SK-N-SH (cell line): Measurements from ENCODE around the gene PABPN1L. TPM values are rescaled to one million over a fixed set of nuclear protein-coding genes. Genes with fewer than 3 reads are reported as not detected.

Source experiments
- CTCF ChIA-PET: fragments of 300-600, 350-600 bp; formaldehyde crosslinking; extraction: SDS; loops from one replicate; lab custom pipeline; 2021; lab: Yijun Ruan, JAX
- POLR2A ChIA-PET: fragments of 350-600 bp; sonication (Branson Sonifier 250); formaldehyde crosslinking; extraction: SDS; loops from one replicate; lab custom pipeline; 2020; ENCODE audit warnings: antibody characterized with exemption, inconsistent platforms; lab: Yijun Ruan, JAX
- DNase-seq: peaks from one replicate; pipeline ENCODE4 v3.0.0; 2012
- H2AFZ ChIP-seq: fragments of 200-600 bp; sonication (generic); 2 replicates; pipeline ENCODE4 v1.8.1; 2016; ENCODE audit warnings: antibody characterized with exemption, mild to moderate bottlenecking, low read depth
- H3F3A ChIP-seq: fragments of 200-600 bp; sonication (generic); replicated peaks from 2 replicates; pipeline ENCODE3; 2016; ENCODE audit warnings: antibody characterized with exemption, mild to moderate bottlenecking; ENCODE audit not compliant: insufficient read depth
- H3K27ac ChIP-seq, 2 experiments: fragments of 200-500 bp in 1 of 2; fragments of 200-600 bp in 1 of 2; sonication (Bioruptor generic) in 1 of 2; sonication (generic), shearing (Covaris generic) in 1 of 2; 2 replicates each; pipeline versions ENCODE4 v1.5.1 to v1.6.1; 2014 to 2016; ENCODE audit warnings: low read depth in 2 of 2, inconsistent platforms in 1 of 2, low read length in 1 of 2, mild to moderate bottlenecking in 1 of 2, mixed read lengths in 1 of 2
- H3K27me3 ChIP-seq: fragments of 200-600 bp; sonication (generic), shearing (Covaris generic); 2 replicates; pipeline ENCODE4 v1.6.1; 2016; ENCODE audit warnings: mixed run types; ENCODE audit not compliant: insufficient read depth
- H3K36me3 ChIP-seq, 2 experiments: fragments of 200-500 bp in 1 of 2; fragments of 200-600 bp in 1 of 2; sonication (Bioruptor generic) in 1 of 2; sonication (generic) in 1 of 2; replicated peaks in 1 of 2; 2 replicates each; pipeline versions ENCODE3 to v1.5.1; 2014 to 2016; ENCODE audit warnings: low read length in 1 of 2, mild to moderate bottlenecking in 1 of 2; ENCODE audit not compliant: insufficient read depth in 2 of 2, control insufficient read depth in 1 of 2
- H3K4me1 ChIP-seq, 2 experiments: fragments of 200-500 bp in 1 of 2; fragments of 200-600 bp in 1 of 2; sonication (Bioruptor generic) in 1 of 2; sonication (generic), shearing (Covaris generic) in 1 of 2; 2 replicates each; pipeline versions ENCODE4 v1.5.1 to v1.6.1; 2014 to 2016; ENCODE audit warnings: low read depth in 1 of 2, low read length in 1 of 2, mixed run types in 1 of 2; ENCODE audit not compliant: insufficient read depth in 2 of 2, control insufficient read depth in 1 of 2
- H3K4me2 ChIP-seq: fragments of 200-600 bp; sonication (generic), shearing (Covaris generic); 2 replicates; pipeline ENCODE4 v1.6.1; 2017; ENCODE audit warnings: mixed run types
- H3K4me3 ChIP-seq, 2 experiments: fragments of 200-500 bp in 1 of 2; fragments of 200-600 bp in 1 of 2; sonication (Bioruptor generic) in 1 of 2; sonication (generic), shearing (Covaris generic) in 1 of 2; 2 replicates each; pipeline versions ENCODE4 v1.5.1 to v1.8.1; 2014 to 2016; ENCODE audit warnings: low read depth in 2 of 2, inconsistent platforms in 1 of 2, low read length in 1 of 2, mild to moderate bottlenecking in 1 of 2, mixed read lengths in 1 of 2, moderate library complexity in 1 of 2
- H3K79me2 ChIP-seq: fragments of 200-600 bp; sonication (generic); 2 replicates; pipeline ENCODE4 v1.8.1; 2017; ENCODE audit warnings: mild to moderate bottlenecking; ENCODE audit not compliant: insufficient read depth
- H3K9ac ChIP-seq: fragments of 200-600 bp; sonication (generic); 2 replicates; pipeline ENCODE4 v1.6.1; 2017; ENCODE audit warnings: mixed run types
- H3K9me2 ChIP-seq: fragments of 200-600 bp; sonication (generic); 2 replicates; pipeline ENCODE4 v1.6.1; 2017; ENCODE audit warnings: mixed run types
- H3K9me3 ChIP-seq: fragments of 200-600 bp; sonication (generic); 2 replicates; pipeline ENCODE4 v1.6.1; 2017; ENCODE audit warnings: mixed run types, mild to moderate bottlenecking, moderate library complexity
- H4K20me1 ChIP-seq: fragments of 200-600 bp; sonication (generic); 2 replicates; pipeline ENCODE4 v1.6.1; 2017; ENCODE audit warnings: mild to moderate bottlenecking, mixed run types; ENCODE audit not compliant: insufficient read depth
- EP300 ChIP-seq, 2 experiments: IDR thresholded peaks; 2 replicates each; pipeline versions ENCODE4 v1.4.0 to v1.6.1; 2012; ENCODE audit warnings: borderline replicate concordance in 1 of 2, low read depth in 1 of 2, low read length in 1 of 2
- EZH2phosphoT487 ChIP-seq: fragments of 200-600 bp; sonication (generic); IDR thresholded peaks from 2 replicates; pipeline ENCODE4 v1.6.1; 2017; ENCODE audit warnings: low read depth, mixed run types, mild to moderate bottlenecking, antibody characterized with exemption, moderate library complexity, borderline replicate concordance
- FOXJ3 ChIP-seq: sonication (generic); formaldehyde crosslinking; IDR thresholded peaks from 2 replicates; pipeline ENCODE4 v1.5.1; 2020; ENCODE audit warnings: mild to moderate bottlenecking, missing genetic modification reagents
- FOXM1 ChIP-seq: IDR thresholded peaks from 2 replicates; pipeline ENCODE4 v1.4.0; 2012; ENCODE audit warnings: low read depth, mild to moderate bottlenecking
- GABPA ChIP-seq: IDR thresholded peaks from 2 replicates; pipeline ENCODE4 v1.4.0; 2012; ENCODE audit warnings: low read depth, mild to moderate bottlenecking
- GATA2 ChIP-seq: sonication (generic); formaldehyde crosslinking; IDR thresholded peaks from 2 replicates; pipeline ENCODE4 v1.5.0; 2020; ENCODE audit warnings: mild to moderate bottlenecking, missing genetic modification reagents
- MXI1 ChIP-seq: IDR thresholded peaks from 2 replicates; pipeline ENCODE4 v1.6.1; 2012; ENCODE audit warnings: mild to moderate bottlenecking, low read depth, low read length, improper control_type of control experiment
- NFIC ChIP-seq: IDR thresholded peaks from 2 replicates; pipeline ENCODE4 v1.4.0; 2012; ENCODE audit warnings: borderline replicate concordance
- NRF1 ChIP-seq: IDR thresholded peaks from 2 replicates; pipeline ENCODE4 v1.6.1; 2012; ENCODE audit warnings: low read depth, mild to moderate bottlenecking, low read length
- RAD21 ChIP-seq: IDR thresholded peaks from 2 replicates; pipeline ENCODE4 v1.6.1; 2012; ENCODE audit warnings: mild to moderate bottlenecking, low read length
- RFX5 ChIP-seq: IDR thresholded peaks from 2 replicates; pipeline ENCODE4 v1.6.1; 2012; ENCODE audit warnings: mild to moderate bottlenecking, improper control_type of control experiment, low read length
- RXRA ChIP-seq: IDR thresholded peaks from 2 replicates; pipeline ENCODE4 v1.4.0; 2012; ENCODE audit warnings: low read depth, mild to moderate bottlenecking, borderline replicate concordance
- SMC3 ChIP-seq: IDR thresholded peaks from 2 replicates; pipeline ENCODE4 v1.6.1; 2012; ENCODE audit warnings: low read depth, low read length, improper control_type of control experiment
- TCF12 ChIP-seq: IDR thresholded peaks from 2 replicates; pipeline ENCODE4 v1.4.0; 2012
- WGBS: methylation state at CpG from one replicate; pipeline ENCODE4 v1.1.6; 2017; ENCODE audit warnings: low lambda C conversion rate; 5-methylcytosine and 5-hydroxymethylcytosine counted together
- polyA plus RNA-seq, 3 experiments: library from polyadenylated mRNA; depleted of rRNA; stranded (reverse); fragments of >200 nt; gene quantifications; 2 replicates each; pipeline ENCODE4 v1.2.3, GENCODE V29; 2012
- TF ChIP-seq, protein P1 (sequence below): IDR thresholded peaks from 2 replicates; pipeline ENCODE4 v1.4.0; 2012; ENCODE audit warnings: low read depth, borderline replicate concordance
- TF ChIP-seq, protein P2 (sequence below): fragments of 150-350 bp; IDR thresholded peaks from 2 replicates; pipeline ENCODE4 v1.6.1; 2016; ENCODE audit warnings: mild to moderate bottlenecking, low read depth, low read length
- TF ChIP-seq, protein P3 (sequence below): IDR thresholded peaks from 2 replicates; pipeline ENCODE4 v1.6.1; 2012; ENCODE audit warnings: mild to moderate bottlenecking, low read depth, low read length, moderate library complexity
- TF ChIP-seq, protein P4 (sequence below): fragments of 150-350 bp; IDR thresholded peaks from 2 replicates; pipeline ENCODE4 v1.6.1; 2017; ENCODE audit warnings: antibody characterized with exemption, low read length, low read depth, borderline replicate concordance
- TF ChIP-seq, protein P5 (sequence below): IDR thresholded peaks from 2 replicates; pipeline ENCODE4 v1.4.0; 2012; ENCODE audit warnings: low read depth

The PABPN1L gene
- polyA plus RNA-seq, 1 of the 3 experiments (the other 2 are of a cell fraction) = not detected

DNA sequence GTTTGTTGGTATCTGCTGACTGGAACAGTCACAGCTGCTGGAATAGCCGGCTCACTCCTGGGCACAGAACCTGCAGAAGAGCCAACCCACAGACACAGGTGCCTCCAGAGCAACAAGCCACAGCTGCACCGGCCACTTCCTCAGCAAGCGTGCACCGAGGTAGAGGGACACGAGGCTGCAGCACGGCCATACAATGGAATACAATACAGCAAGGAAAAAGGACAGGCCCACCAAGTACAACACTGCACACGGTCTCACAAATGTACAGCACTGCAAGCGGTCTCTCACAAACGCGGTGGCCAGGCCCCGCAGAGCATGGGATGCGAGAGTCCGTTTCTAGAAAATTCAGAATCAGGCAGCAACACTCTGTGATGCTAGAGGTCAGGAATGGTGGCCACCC lies 47.4 kb upstream of the PABPN1L start:
- no peak overlapping the region for H3K27ac ChIP-seq
- no peaks in the 10 kb centered on the region for H3K9me3 ChIP-seq
- H4K20me1 ChIP-seq = no peaks in the 10 kb centered on the region
- TF ChIP-seq RFX5 (no peak), TCF12 (no peak), NRF1 (no peak), EP300 (IDR thresholded peaks at IDR 0.05; ENCODE audit: borderline replicate concordance in 1 of 2, low read depth in 1 of 2, low read length in 1 of 2) (no peak), SMC3 (no peak), MXI1 (no peak), NFIC (no peak), RXRA (no peak), GABPA (no peak), EZH2phosphoT487 (no peak), GATA2 (CRISPR knock-in tag) (no peak), FOXM1 (no peak), FOXJ3 (CRISPR knock-in tag) (no peak), RAD21 (no peak)
- TF ChIP-seq, protein P1, sequence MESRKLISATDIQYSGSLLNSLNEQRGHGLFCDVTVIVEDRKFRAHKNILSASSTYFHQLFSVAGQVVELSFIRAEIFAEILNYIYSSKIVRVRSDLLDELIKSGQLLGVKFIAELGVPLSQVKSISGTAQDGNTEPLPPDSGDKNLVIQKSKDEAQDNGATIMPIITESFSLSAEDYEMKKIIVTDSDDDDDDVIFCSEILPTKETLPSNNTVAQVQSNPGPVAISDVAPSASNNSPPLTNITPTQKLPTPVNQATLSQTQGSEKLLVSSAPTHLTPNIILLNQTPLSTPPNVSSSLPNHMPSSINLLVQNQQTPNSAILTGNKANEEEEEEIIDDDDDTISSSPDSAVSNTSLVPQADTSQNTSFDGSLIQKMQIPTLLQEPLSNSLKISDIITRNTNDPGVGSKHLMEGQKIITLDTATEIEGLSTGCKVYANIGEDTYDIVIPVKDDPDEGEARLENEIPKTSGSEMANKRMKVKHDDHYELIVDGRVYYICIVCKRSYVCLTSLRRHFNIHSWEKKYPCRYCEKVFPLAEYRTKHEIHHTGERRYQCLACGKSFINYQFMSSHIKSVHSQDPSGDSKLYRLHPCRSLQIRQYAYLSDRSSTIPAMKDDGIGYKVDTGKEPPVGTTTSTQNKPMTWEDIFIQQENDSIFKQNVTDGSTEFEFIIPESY = no peak
- TF ChIP-seq, protein P2, sequence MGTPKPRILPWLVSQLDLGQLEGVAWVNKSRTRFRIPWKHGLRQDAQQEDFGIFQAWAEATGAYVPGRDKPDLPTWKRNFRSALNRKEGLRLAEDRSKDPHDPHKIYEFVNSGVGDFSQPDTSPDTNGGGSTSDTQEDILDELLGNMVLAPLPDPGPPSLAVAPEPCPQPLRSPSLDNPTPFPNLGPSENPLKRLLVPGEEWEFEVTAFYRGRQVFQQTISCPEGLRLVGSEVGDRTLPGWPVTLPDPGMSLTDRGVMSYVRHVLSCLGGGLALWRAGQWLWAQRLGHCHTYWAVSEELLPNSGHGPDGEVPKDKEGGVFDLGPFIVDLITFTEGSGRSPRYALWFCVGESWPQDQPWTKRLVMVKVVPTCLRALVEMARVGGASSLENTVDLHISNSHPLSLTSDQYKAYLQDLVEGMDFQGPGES = no peak
- TF ChIP-seq, protein P3, sequence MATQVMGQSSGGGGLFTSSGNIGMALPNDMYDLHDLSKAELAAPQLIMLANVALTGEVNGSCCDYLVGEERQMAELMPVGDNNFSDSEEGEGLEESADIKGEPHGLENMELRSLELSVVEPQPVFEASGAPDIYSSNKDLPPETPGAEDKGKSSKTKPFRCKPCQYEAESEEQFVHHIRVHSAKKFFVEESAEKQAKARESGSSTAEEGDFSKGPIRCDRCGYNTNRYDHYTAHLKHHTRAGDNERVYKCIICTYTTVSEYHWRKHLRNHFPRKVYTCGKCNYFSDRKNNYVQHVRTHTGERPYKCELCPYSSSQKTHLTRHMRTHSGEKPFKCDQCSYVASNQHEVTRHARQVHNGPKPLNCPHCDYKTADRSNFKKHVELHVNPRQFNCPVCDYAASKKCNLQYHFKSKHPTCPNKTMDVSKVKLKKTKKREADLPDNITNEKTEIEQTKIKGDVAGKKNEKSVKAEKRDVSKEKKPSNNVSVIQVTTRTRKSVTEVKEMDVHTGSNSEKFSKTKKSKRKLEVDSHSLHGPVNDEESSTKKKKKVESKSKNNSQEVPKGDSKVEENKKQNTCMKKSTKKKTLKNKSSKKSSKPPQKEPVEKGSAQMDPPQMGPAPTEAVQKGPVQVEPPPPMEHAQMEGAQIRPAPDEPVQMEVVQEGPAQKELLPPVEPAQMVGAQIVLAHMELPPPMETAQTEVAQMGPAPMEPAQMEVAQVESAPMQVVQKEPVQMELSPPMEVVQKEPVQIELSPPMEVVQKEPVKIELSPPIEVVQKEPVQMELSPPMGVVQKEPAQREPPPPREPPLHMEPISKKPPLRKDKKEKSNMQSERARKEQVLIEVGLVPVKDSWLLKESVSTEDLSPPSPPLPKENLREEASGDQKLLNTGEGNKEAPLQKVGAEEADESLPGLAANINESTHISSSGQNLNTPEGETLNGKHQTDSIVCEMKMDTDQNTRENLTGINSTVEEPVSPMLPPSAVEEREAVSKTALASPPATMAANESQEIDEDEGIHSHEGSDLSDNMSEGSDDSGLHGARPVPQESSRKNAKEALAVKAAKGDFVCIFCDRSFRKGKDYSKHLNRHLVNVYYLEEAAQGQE = no peak
- TF ChIP-seq, protein P4, sequence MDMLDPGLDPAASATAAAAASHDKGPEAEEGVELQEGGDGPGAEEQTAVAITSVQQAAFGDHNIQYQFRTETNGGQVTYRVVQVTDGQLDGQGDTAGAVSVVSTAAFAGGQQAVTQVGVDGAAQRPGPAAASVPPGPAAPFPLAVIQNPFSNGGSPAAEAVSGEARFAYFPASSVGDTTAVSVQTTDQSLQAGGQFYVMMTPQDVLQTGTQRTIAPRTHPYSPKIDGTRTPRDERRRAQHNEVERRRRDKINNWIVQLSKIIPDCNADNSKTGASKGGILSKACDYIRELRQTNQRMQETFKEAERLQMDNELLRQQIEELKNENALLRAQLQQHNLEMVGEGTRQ = no peak
- TF ChIP-seq, protein P5, sequence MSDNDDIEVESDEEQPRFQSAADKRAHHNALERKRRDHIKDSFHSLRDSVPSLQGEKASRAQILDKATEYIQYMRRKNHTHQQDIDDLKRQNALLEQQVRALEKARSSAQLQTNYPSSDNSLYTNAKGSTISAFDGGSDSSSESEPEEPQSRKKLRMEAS = no peak
- 77% methylated on average over 11 of the region's 13 CpGs for WGBS
- no peaks in the 10 kb centered on the region for H3K36me3 ChIP-seq
- H3K27me3 ChIP-seq = peaks cover 28% of the 10 kb centered on the region
- ChIA-PET POLR2A (no interaction called here), CTCF (no interaction called here)
- H3K4me1 ChIP-seq = peaks cover 0 to 6% of the 10 kb centered on the region in 2 experiments; a peak in 1 of 4 replicates
- DNase-seq = no peak
- no peak overlapping the region for H3K4me2 ChIP-seq
- H3K79me2 ChIP-seq = no peaks in the 10 kb centered on the region
- no peak overlapping the region for H2AFZ ChIP-seq
- no peak overlapping the region for H3K4me3 ChIP-seq
- no peak overlapping the region for H3K9ac ChIP-seq
- H3K9me2 ChIP-seq = no peaks in the 10 kb centered on the region
- peaks cover 4% of the 10 kb centered on the region for H3F3A ChIP-seq
